HG03432 (cell line): Measurements from ENCODE around the gene NAGA.

Experiments
- ATAC-seq: cut with Tn5 transposase; IDR thresholded peaks from one replicate; pipeline ENCODE4 v1.9.1; 2021; ENCODE audit warnings: mild to moderate bottlenecking, moderate library complexity; ENCODE audit not compliant: unreplicated experiment

The NAGA gene

DNA sequence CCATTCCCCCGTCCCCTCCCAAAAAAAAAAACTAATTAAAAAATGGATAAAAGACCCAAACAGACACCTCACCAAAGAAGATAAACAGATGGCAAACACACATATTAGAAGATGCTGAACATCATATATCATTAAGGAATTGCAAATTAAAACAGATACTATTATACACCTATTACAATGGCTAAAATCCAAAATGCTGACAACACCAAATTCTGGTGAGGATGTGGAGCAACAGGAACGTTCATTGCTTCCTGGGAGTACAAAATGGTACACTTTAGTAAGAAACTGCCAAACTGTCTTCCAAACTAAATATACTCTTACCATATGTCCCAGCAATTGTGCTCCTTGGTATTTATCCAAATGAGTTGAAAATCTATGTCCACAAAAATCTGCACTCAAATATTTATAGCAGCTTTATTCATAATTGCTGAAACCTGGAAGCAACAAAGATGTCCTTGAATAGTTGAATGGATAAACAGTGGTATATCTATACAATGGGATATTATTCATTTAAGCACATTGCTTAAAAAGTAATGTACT lies 19.9 kb downstream of the NAGA start:
- ATAC-seq, result no peak

DNA sequence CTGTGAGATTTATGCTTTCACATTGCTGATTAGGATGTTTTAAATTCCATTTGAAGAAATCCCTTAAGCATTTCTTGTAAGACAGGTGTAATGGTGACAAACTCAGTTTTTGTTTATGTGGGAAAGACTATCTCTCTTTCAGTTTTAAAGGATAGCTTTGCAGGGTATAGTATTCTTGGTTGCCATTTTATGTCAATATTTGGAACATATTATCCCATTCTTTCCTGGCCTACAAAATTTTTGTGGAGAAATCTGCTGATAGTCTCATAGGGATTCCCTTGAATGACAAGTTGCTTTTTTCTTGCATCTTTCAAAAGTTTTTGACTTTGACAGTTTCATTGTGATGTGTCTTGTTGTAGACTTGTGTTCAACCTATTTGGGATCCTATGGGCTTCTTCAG lies 28.8 kb downstream of the NAGA start:
- no peak for ATAC-seq

DNA sequence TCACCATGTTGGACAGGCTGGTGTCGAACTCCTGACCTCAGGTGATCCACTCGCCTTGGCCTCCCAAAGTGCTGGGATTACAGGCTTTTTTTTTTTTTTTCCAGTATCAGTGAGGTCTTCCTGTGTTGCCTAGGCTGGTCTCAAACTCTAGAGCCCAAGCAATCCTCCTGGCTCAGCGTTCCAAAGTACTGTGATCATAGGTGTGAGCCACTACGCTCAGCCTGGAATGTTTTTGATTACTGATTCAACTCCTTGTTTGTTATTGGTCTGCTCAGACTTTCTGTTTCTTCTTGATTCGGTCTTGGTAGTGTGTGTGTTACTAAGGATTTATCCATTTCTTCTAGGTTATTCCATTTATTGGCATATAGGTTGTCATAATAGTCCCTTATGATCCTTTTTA lies 31.3 kb downstream of the NAGA start:
- no peak for ATAC-seq

DNA sequence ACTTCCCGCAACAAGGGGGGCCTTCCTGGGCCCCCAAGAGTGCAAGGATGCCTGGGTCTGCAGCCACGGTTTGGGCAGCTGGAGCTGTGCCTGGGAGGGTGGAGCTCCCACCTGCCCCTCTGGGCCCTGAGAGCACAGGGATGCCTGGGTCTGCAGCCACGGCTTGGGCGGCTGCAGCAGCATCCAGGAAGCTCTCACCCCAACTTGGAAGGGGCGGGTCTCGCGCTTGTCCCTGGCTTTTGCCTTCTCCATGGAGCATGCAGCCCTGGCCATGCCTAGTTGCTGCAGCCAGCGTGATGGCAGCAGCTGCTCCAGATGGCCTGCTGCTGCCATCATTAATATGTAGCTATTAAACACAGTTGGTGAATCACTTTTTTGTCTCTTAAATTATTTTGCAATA lies 35.4 kb downstream of the NAGA start:
- ATAC-seq, result no peak

DNA sequence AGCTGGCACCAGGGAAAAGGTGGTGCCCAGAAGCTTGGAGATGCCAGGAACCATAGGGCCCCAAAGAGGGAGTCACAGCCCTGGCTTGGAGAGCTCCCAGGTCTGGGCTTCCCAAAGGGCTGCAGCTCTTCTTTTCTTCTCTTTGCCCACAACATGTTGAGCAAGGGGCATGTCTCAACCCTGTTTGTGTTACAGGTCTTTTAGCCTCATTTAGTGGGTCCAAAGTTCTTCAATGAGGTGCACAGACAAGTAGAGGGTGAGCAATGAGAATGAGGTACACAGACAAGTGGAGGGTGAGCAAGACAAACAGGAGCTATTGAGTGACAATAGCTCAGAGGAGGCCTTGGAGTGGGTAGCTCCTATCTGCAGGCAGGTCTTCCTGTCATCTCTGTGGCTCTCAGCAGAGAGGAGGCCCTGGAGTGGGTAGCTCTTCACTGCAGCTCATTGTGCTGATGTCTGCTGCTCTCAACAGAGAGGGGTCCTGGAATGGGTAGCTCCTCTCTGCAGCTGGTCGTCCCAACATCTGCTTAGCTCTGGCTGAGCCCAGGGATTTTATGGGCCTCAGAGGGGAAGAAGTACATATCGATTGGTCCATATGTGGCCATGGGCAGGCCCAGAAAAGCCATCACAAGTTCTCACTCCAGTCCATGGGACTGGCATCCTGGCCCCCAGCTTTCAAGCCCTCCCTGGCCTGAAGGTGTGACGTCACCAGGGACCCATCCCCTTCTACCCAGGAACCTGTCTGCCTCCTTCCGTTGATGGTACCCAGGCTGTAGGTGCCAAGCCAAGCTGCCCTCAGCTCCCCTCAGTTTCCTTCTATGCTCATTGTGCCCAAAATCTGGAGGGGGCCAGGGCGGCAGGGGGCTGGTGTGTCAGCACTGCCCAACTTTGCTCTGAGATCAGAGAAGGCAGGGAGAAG lies 37.1 kb downstream of the NAGA start:
- ATAC-seq, result no peak

DNA sequence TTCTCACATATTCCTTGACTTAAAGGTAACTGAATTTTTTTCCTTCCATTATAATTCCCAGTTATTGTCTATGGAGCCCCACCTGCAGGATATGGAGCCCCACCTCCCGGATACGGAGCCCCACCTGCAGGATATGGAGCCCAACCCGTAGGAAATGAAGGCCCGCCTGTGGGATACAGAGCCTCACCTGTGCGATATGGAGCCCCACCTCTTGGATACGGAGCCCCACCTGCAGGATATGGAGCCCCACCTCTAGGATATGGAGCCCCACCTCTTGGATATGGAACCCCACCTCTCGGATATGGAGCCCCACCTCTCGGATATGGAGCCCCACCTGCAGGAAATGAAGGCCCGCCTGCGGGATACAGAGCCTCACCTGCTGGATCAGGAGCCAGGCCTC lies 43.9 kb downstream of the NAGA start:
- ATAC-seq, result no peak

DNA sequence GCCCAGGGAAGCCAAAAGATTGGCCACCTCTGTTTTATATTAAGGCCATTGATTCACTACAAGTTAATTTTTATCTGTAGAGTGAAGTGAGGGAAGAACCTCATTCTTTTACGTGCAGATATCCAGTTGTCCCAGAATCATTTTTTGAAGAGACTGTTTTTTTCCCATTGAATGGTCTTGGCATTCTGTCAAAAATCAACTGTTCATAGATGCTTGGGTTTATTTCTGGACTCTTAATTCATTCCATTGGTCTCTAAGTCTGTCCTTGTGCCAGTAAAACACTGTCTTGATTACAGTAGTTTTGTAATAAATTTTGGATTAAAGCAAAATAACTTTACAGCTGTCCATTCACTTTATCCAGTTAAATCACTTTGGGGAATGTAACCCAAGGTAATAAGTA lies 45.2 kb downstream of the NAGA start:
- no peak for ATAC-seq

DNA sequence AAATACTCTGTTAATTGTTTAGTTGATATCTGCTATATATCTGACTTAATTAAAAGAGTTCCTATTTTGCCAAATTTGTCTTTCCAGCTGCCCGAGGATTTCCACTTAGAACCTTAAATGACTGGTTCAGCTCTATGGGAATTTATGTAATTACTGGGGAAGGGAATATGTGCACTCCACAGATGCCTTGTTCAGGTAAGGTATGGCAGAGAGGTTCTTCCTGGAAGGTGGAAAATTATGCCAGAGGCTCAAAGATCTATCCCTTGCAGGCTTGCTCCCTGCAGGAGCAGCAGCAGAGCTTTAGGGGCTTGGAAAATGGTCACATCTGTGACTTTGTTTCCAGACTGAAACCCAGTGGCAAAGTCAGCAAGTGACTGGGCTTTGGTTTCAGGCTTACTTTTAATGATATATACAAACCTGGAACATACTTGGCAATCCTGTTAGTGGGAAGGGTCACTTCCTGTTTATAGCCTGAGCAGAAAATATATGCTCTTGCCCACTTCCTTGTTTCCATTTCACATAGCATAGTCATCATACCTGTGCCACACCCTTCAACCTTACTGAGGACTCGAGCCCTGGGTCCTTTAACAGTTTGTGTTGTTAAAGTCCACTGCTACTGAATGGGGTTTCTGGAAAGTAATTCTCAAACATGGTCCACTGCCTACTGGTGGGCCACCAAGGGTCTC lies 48.3 kb downstream of the NAGA start:
- no peak for ATAC-seq

DNA sequence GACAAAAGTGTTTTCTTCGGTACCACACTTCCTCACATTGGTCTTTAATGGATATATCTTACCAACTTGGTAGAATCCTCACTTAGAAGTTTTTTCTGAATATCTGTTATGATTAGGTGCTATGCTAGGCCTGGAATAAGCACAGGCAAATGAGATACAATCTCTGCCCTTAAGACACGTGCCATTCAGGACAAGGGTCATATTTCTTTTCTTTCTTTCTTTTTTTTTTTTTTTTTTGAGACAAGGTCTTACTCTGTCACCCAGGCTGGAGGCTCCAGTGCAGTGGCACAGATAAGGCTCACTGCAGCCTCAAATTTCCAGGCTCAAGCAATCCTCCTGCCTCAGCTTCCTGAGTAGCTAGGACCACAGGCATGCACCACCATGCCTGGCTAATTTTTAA lies 49.0 kb downstream of the NAGA start:
- ATAC-seq, result no peak

DNA sequence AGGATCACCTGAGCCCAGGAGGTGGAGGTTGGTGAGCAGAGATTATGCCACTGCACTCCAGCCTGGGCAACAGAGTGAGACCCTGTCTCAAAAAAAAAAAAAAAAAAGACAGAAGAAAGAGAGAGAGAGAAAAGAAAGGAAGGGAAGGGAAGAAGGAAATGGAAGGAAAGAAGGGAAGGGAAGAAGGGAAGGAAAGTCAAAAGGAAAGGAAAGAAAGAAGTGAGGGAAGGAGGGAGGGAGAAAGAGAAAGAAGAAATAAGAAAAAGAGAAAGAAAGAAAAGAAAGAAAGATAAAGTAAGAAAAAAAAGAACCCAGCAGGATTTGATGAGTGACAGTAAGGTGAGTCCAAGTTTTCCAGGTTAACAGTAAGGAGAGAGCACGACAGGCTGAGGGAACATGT lies 52.4 kb downstream of the NAGA start:
- ATAC-seq, result no peak

DNA sequence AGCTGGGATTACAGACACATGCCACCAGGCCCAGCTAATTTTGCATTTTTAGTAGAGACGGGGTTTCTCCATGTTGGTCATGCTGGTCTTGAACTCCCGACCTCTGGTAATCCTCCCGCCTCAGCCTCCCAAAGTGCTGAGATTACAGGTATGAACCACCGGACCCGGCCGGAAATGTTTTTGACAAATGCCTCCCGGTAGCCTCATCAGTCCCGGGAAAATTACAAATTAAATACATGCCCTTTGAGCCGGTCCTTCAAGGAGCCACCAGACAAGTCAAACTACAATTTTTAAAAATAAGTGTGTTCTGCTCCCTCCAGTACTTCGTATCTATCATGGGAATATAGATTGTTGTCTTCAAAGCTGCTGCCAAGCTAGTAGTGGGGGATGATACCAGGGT lies 54.5 kb downstream of the NAGA start:
- ATAC-seq, result no peak

DNA sequence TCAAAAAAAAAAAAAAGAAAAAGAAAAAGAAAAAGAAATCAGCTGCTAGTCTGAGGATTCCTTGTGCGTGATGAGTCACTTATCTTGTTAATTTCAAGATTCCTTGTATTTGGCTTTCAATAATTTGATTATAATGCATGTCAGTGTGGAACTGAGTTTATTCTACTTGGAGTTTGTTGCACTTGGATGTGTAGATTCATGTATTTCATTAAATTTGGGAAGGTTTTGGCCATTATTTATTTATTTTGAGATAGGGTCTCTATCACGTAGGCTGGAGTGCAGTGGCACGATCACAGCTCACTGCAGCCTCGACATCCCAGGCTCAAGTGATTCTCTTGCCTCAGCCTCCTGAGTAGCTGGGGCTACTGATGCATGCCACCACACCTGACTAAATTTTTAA lies 57.2 kb downstream of the NAGA start:
- ATAC-seq, result no peak

DNA sequence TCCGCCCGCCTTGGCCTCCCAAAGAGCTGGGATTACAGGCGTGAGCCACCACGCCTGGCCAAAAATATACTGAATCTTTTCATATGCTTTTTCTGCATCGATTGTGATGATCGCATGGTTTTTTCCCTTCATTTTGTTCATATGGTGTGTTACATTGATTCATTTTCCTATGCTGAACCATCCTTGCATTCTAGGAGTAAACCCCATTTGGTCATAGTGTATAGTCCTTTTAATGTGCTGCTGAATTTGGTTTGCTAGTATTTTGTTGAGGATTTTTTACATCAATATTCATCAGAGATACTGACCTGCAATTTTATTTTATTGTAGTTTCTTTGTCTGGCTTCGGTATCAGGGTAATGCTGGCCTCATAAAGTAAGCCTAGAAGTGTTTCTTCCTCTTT lies 59.8 kb downstream of the NAGA start:
- ATAC-seq, result no peak
